GM12801 (cell line): Measurements from ENCODE around the gene TMEM108.

ENCODE experiments used
- TF ChIP-seq, protein P1 (sequence below): IDR thresholded peaks from one replicate; pipeline ENCODE4 v1.5.1; 2011; ENCODE audit warnings: control low read depth; ENCODE audit not compliant: insufficient read length; ENCODE audit errors: extremely low read depth

The TMEM108 gene

DNA sequence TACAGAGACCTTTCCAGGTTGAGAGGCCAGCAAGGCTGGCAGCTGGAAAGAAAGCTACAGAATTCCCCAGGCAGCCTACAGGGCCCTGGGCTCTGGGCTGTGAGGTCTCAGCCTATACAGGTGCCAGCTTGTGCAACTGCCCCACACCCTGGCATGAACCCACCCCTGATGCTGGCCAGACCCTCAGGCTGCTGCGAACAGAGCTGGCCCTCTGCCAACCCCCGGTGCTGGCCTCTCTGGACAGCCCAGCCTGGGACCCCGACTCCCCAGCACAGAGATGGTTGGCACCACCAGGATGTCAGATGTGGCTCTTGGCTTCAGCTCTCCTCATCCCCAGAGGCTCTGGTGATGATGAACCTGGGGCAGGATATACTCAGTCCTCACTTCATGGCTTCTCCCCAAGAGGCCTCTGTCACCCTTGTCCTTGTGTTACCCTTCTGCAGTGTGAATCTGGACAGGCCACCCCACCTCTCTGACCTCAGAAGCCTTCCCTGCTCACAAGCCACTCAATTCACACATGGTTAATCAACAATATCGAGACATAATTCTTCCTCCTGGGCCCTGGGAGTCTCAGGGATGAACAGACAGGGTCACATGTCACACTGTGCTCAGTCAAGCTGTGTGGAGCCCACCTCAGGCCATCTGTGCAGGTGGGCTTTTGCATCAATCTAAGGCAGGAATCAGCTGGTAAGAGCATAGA lies 350.7 kb downstream of the TMEM108 start:
- TF ChIP-seq, protein P1, sequence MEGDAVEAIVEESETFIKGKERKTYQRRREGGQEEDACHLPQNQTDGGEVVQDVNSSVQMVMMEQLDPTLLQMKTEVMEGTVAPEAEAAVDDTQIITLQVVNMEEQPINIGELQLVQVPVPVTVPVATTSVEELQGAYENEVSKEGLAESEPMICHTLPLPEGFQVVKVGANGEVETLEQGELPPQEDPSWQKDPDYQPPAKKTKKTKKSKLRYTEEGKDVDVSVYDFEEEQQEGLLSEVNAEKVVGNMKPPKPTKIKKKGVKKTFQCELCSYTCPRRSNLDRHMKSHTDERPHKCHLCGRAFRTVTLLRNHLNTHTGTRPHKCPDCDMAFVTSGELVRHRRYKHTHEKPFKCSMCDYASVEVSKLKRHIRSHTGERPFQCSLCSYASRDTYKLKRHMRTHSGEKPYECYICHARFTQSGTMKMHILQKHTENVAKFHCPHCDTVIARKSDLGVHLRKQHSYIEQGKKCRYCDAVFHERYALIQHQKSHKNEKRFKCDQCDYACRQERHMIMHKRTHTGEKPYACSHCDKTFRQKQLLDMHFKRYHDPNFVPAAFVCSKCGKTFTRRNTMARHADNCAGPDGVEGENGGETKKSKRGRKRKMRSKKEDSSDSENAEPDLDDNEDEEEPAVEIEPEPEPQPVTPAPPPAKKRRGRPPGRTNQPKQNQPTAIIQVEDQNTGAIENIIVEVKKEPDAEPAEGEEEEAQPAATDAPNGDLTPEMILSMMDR, result no peak

DNA sequence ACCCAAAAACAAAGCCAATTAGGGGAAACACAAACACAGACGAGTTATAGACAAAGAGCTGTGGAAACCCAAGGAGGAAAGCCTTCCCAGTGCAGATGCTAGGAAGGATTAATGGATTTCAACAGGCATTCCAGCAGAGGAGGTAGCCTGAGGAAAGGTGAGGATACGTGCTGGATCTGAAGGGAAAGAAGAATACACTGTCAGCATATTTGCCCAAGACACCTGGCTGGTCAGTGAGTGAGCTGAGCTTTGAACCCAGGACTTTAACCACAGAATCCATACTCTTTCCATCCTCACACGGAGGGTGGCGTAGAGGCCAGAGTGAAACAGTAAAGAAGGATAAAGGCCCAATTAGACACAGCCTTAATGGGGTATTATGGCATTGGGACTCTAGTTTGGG lies 352.5 kb downstream of the TMEM108 start:
- TF ChIP-seq, protein P1, result no peak

DNA sequence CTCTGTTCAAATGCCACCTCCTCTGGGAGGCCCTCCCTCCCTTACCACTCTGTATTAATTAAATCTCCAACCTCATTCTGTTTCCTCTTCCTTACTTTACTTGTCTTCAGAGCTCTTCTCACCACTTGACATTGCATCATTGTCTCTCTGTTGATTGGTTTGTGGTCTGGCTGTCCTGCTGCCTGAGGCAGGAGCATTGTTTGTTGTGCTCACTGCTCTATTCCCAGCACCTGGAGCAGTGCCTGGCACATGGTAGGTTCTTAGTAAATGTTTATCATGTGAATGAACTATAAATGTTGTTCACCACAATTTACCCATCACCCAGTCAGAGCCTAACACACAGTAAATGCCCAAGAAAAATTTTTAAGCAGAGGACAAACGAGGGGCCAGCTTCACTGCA lies 355.0 kb downstream of the TMEM108 start:
- TF ChIP-seq, protein P1, result no peak

DNA sequence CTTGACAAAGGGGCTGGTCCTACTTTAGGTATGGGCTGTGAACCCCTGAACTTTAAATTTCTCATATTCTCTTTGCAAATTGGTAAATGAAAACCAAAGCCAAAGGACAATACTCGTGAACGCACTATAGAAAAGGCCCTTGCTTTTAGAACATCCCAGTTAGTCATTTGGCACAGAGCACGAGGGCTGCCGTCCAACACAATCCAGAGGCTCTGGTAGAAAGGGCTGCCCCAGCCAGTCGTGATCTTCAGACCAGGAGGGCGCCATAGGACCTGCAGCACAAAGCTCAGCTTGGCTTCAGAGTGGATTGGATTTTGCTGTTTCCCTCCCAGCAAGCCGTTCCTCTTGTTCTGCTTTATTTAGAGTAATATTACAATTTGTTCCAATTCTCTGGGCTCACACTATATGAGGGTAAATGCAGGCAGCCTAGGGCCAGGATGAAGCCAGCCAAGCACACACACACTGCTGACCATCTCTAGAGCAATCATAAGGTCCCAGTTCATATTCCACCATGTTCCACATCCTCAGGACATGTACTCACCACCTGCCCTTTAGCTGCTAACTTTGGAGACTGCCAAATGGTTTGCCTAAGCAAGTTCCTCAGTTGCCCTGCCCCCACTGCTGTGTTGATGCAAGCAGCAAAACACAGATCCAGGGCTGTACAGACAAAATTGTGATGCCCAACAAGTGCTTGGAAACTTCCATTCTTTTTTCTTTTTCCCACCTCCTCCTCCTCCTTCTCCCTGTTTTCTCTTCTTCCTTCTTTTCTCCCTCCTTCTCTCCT lies 355.7 kb downstream of the TMEM108 start:
- TF ChIP-seq, protein P1, result no peak

DNA sequence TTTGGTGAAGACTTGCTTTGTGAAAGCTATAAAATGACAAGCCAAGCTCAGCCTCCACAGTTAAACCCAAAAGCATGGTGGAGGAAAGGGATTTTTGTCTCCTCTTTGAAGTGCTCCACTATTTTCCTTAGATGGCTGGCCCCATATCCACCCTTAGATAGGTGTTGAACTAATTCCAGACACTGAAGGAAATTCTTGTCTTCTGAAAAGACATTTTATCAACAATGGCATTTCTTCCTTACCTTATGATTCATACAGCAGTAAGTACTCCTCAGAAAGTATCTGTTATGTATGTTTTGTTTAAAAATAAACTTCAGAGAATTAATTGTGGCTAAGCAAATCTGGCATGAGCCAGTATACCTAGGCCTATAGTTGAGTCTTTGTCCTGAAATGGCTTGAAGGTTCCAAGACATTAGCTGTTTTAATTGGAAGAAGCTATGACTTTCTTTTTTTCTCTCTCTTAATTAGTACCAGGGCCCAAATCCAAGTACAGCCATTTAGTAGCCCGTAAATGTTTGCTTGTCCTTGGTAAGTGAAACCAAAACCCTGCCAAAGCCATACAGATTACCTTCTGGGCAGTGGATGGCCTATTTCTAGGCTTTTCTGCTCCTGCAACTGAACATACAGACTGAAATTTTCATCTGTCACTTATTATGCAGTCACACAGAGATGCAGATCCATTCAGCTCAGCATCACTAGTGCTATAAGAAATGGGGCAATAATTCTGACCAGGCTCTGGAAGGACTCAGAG lies 356.5 kb downstream of the TMEM108 start:
- TF ChIP-seq, protein P1, result no peak

DNA sequence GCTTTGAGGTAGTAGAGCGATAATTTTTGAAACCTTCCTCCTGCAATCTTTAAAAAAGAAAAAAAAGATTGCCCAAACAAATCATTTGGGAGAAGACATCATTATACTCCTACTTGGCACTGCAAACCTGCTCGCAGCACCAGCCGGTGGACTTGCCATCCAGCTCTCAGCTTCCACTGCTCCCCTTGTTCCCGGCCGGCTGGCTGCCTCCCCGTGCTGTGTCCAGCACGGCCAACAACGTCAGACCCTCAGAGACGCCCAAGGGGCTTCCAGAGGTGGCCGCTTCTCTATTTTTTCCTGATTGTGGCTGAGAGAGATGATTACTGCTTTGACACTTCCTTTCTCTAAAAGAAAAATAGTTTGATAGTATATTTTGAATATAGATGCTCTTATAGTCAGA lies 358.7 kb downstream of the TMEM108 start:
- TF ChIP-seq, protein P1, result no peak

DNA sequence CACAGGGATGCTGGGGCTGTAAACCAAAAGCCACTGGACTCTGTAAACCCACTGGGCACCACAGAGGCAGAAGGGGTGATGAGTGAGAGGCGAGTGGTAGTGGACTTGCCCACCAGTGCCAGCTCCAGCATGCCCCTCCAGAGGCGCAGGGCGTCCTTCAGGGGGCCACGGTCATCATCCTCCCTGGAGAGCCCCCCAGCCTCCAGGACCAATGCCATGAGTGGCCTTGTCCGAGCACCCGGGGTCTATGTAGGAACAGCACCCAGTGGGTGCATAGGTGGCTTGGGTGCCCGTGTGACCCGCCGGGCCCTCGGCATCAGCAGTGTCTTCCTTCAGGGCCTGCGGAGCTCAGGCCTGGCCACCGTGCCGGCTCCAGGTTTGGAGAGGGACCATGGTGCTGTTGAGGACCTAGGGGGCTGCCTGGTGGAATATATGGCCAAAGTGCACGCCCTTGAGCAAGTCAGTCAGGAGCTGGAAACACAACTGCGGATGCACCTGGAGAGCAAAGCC lies 361.9 kb downstream of the TMEM108 start, which contains the start of gene BFSP2:
BFSP2 (plus strand) TSS at position 51 of the 510 bp plus-strand sequence; CDS start at position 79, 28 bp downstream.
- TF ChIP-seq, protein P1, result no peak
